ENCODE results near the gene CCSER1. TPM values are rescaled to one million over a fixed set of nuclear protein-coding genes. Genes with fewer than 3 reads are reported as not detected.

CCSER1 gene
- total and polyA plus RNA-seq, 4 donors = 0.18 to 2.3 (median 1.2) TPM

- Histone ChIP-seq H3K36me3 (ENCODE audit: control insufficient read depth in 4 of 4, insufficient read depth in 3 of 4, low read depth in 1 of 4, low read length in 3 of 4) (no peaks in the 10 kb centered on the region), H3K9me3 (ENCODE audit: control insufficient read depth in 4 of 4, low read length in 3 of 4) (no peaks in the 10 kb centered on the region), H3K9ac (ENCODE audit: low read depth in 1 of 2, low read length in 2 of 2) (no peak overlapping the region), H3K4me3 (ENCODE audit: low read depth in 1 of 3, low read length in 3 of 3) (no peak overlapping the region), H3K27ac (ENCODE audit: low read depth in 1 of 2, low read length in 2 of 2) (no peak overlapping the region), H3K4me1 (ENCODE audit: control insufficient read depth in 4 of 4, insufficient read depth in 4 of 4, low read length in 3 of 4) (no peaks in the 10 kb centered on the region), H3K27me3 (ENCODE audit: control insufficient read depth in 4 of 4, insufficient read depth in 4 of 4, low read length in 3 of 4) (no peaks in the 10 kb centered on the region)
- no peak for DNase-seq (ENCODE audit: low spot score)
- TF ChIP-seq HNF4A (conservative IDR thresholded peaks at IDR 0.05) = no peak
- TF ChIP-seq JUND (IDR thresholded peaks at IDR 0.05) = no peak
- WGBS = 46% methylated on average over 2 of the region's 2 CpGs
These were observed 1174.9 kb downstream of the CCSER1 start for GRCh38 chr4:91302120-91302519.

GRCh38 chr4:91304292-91304691, 1177.1 kb downstream of the CCSER1 start:
- no peak overlapping the region for H3K4me3 ChIP-seq (ENCODE audit: low read depth in 1 of 3, low read length in 3 of 3)
- no peaks in the 10 kb centered on the region for H3K4me1 ChIP-seq (ENCODE audit: control insufficient read depth in 4 of 4, insufficient read depth in 4 of 4, low read length in 3 of 4)
- H3K9ac ChIP-seq (ENCODE audit: low read depth in 1 of 2, low read length in 2 of 2) = no peak overlapping the region
- H3K36me3 ChIP-seq (ENCODE audit: control insufficient read depth in 4 of 4, insufficient read depth in 3 of 4, low read depth in 1 of 4, low read length in 3 of 4) = no peaks in the 10 kb centered on the region
- no peak for DNase-seq (ENCODE audit: low spot score)
- WGBS = 67% methylated on average over 3 of the region's 3 CpGs
- TF ChIP-seq, protein P1, sequence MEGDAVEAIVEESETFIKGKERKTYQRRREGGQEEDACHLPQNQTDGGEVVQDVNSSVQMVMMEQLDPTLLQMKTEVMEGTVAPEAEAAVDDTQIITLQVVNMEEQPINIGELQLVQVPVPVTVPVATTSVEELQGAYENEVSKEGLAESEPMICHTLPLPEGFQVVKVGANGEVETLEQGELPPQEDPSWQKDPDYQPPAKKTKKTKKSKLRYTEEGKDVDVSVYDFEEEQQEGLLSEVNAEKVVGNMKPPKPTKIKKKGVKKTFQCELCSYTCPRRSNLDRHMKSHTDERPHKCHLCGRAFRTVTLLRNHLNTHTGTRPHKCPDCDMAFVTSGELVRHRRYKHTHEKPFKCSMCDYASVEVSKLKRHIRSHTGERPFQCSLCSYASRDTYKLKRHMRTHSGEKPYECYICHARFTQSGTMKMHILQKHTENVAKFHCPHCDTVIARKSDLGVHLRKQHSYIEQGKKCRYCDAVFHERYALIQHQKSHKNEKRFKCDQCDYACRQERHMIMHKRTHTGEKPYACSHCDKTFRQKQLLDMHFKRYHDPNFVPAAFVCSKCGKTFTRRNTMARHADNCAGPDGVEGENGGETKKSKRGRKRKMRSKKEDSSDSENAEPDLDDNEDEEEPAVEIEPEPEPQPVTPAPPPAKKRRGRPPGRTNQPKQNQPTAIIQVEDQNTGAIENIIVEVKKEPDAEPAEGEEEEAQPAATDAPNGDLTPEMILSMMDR (IDR thresholded peaks at IDR 0.05; ENCODE audit: low read depth, low read length, missing input control) = no peak
- TF ChIP-seq RXRA (IDR thresholded peaks at IDR 0.05) = no peak
- TF ChIP-seq ZBTB33 (IDR thresholded peaks at IDR 0.05) = no peak
- TF ChIP-seq JUND (IDR thresholded peaks at IDR 0.05) = no peak
- TF ChIP-seq REST (IDR thresholded peaks at IDR 0.05) = no peak
- TF ChIP-seq FOXA1 (IDR thresholded peaks at IDR 0.05) = no peak
- no peak for TF ChIP-seq ATF3 (IDR thresholded peaks at IDR 0.05)
- TF ChIP-seq SP1 (IDR thresholded peaks at IDR 0.05) = no peak
- no peak for TF ChIP-seq EGR1 (IDR thresholded peaks at IDR 0.05; ENCODE audit: low read depth in 2 of 2)
- no peaks in the 10 kb centered on the region for H3K9me3 ChIP-seq (ENCODE audit: control insufficient read depth in 4 of 4, low read length in 3 of 4)
- no peak overlapping the region for H3K27ac ChIP-seq (ENCODE audit: low read depth in 1 of 2, low read length in 2 of 2)
- H3K27me3 ChIP-seq (ENCODE audit: control insufficient read depth in 4 of 4, insufficient read depth in 4 of 4, low read length in 3 of 4) = no peaks in the 10 kb centered on the region

DNA sequence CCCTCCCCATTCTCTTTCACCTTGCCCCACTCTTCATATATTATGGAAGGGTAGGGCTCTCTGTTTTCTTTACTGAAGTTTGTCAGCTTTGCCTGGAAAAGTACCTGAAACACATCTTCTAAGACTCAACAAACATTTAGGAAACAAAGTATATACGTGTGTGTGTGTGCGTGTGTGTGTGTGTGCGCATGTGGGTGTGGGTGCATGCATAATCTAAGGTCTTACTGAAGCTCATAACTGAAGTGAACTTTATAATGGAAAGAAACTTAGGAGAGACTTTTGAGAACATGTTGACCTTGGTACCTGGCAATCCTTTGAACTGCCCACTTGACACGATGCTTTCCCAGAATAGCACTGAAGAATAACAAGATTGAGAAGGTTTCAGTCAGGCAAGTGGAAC, 1190.2 kb downstream of the CCSER1 start:
- Histone ChIP-seq H3K4me1 (ENCODE audit: control insufficient read depth in 4 of 4, insufficient read depth in 4 of 4, low read length in 3 of 4) (no peaks in the 10 kb centered on the region), H3K9me3 (ENCODE audit: control insufficient read depth in 4 of 4, low read length in 3 of 4) (peaks cover 0 to 4% (median 0%) of the 10 kb centered on the region in 4 donors), H3K27me3 (ENCODE audit: control insufficient read depth in 4 of 4, insufficient read depth in 4 of 4, low read length in 3 of 4) (no peaks in the 10 kb centered on the region), H3K4me3 (ENCODE audit: low read depth in 1 of 3, low read length in 3 of 3) (no peak overlapping the region), H3K27ac (ENCODE audit: low read depth in 1 of 2, low read length in 2 of 2) (no peak overlapping the region), H3K9ac (ENCODE audit: low read depth in 1 of 2, low read length in 2 of 2) (no peak overlapping the region), H3K36me3 (ENCODE audit: control insufficient read depth in 4 of 4, insufficient read depth in 3 of 4, low read depth in 1 of 4, low read length in 3 of 4) (no peaks in the 10 kb centered on the region)
- no peak for DNase-seq (ENCODE audit: low spot score)
- TF ChIP-seq MAX (IDR thresholded peaks at IDR 0.05) = no peak
- WGBS = 79% methylated on average over 4 of the region's 4 CpGs

All from liver (tissue), 9 donors.